Suprapubic skin (tissue), 4 donors: ENCODE measurements around the gene PGPEP1.

ENCODE experiments used
- CTCF ChIP-seq, 2 donors: fragments of 200-600 bp in 1 of 2; fragments of 450-650 bp in 1 of 2; sonication (generic) in 1 of 2; IDR thresholded peaks; one replicate each; pipeline ENCODE4 v1.5.1; 2016 to 2019; ENCODE audit warnings: antibody characterized with exemption in 2 of 2, mild to moderate bottlenecking in 1 of 2, moderate library complexity in 1 of 2
- EP300 ChIP-seq: sonication (generic); formaldehyde crosslinking; IDR thresholded peaks from one replicate; pipeline ENCODE4 v1.6.1; 2017; ENCODE audit warnings: antibody characterized with exemption
- POLR2A ChIP-seq, 2 donors: fragments of 450-650 bp; IDR thresholded peaks; one replicate each; pipeline ENCODE4 v1.6.1; 2017; ENCODE audit warnings: antibody characterized with exemption in 2 of 2, mild to moderate bottlenecking in 2 of 2, moderate library complexity in 2 of 2
- POLR2AphosphoS5 ChIP-seq, 3 donors: sonication (generic); formaldehyde crosslinking; IDR thresholded peaks; one replicate each; pipeline ENCODE4 v1.6.1; 2017; ENCODE audit warnings: antibody characterized with exemption in 3 of 3

- TF ChIP-seq CTCF (IDR thresholded peaks at IDR 0.05), result no peak
- no peak for TF ChIP-seq EP300
- TF ChIP-seq POLR2AphosphoS5 (IDR thresholded peaks at IDR 0.05), result no peak
- TF ChIP-seq POLR2A (IDR thresholded peaks at IDR 0.05), result no peak
These were observed 49.9 kb downstream of the PGPEP1 start for GRCh38 chr19:18390065-18390907.
